T47D (cell line): ENCODE measurements around the gene ARL16.

ENCODE experiments used
- DNase-seq, 2 experiments: peaks; one replicate each; pipeline versions ENCODE4 v3.0.0 to v3.0.0-alpha.2; 2011 to 2012; ENCODE audit warnings: low read depth in 1 of 2, low spot score in 1 of 2
- JUND ChIP-seq: IDR thresholded peaks from 2 replicates; pipeline ENCODE4 v1.6.1; 2012; ENCODE audit warnings: low read depth
- in situ Hi-C: cut with HindIII; loops from 2 replicates; pipeline ENCODE4 v1.10.0; 2016; ENCODE audit warnings: low sequenced_read_pairs, low pct_unique_long_range_greater_than_20kb

Gene ARL16

GRCh38 chr17:81716674-81716996 is 33.0 kb upstream of the ARL16 start:
- no peak for TF ChIP-seq JUND
- in situ Hi-C loops, result no loop called here

GRCh38 chr17:81715872-81716673 is 32.5 kb upstream of the ARL16 start:
- no peak for TF ChIP-seq JUND
- no peak for DNase-seq
- in situ Hi-C loops, result no loop called here

More at GRCh38 chr17:81716674-81716996, 33.0 kb upstream of the ARL16 start:
- DNase-seq, result no peak

GRCh38 chr17:81715107-81715871 is 31.7 kb upstream of the ARL16 start:
- no peak for DNase-seq
- in situ Hi-C loops, result no loop called here
- no peak for TF ChIP-seq JUND

- no peak for TF ChIP-seq JUND
- in situ Hi-C loops, result no loop called here
- no peak for DNase-seq
These were observed 31.0 kb upstream of the ARL16 start for GRCh38 chr17:81714412-81715106.

GRCh38 chr17:81713556-81714411 is 30.2 kb upstream of the ARL16 start:
- in situ Hi-C loops, result no loop called here
- peak; percentile 55 to 56 for DNase-seq
- TF ChIP-seq JUND, result no peak

GRCh38 chr17:81713004-81713555 is 29.5 kb upstream of the ARL16 start:
- DNase-seq, result peak in 1 of 2 experiments; percentile 46
- TF ChIP-seq JUND, result no peak
- in situ Hi-C loops, result no loop called here

GRCh38 chr17:81712468-81713003 is 28.9 kb upstream of the ARL16 start:
- in situ Hi-C loops, result no loop called here
- no peak for TF ChIP-seq JUND
- peak; percentile 66 to 69 for DNase-seq

GRCh38 chr17:81711814-81712467 is 28.3 kb upstream of the ARL16 start, which contains the start of gene SLC25A10:
TSS of gene SLC25A10 (plus strand) at chr17:81712284. CDS start at chr17:81712427, 143 bp downstream.
- in situ Hi-C loops, result no loop called here
- TF ChIP-seq JUND, result no peak; the same call in 1 of the 2 replicates
- DNase-seq, result peak; percentile 95 to 96

GRCh38 chr17:81710514-81711308 is 27.1 kb upstream of the ARL16 start:
- no peak for DNase-seq
- TF ChIP-seq JUND, result no peak
- in situ Hi-C loops, result no loop called here

- in situ Hi-C loops, result no loop called here
- no peak for DNase-seq
- TF ChIP-seq JUND, result no peak
These were observed 25.2 kb upstream of the ARL16 start for GRCh38 chr17:81708739-81709185.
